ENCODE measurements around the gene RNU1-4.
"Not testable (repeated sequence)": the region's sequence is repeated elsewhere in the genome, so short reads cannot be mapped to it uniquely, and the experiment has no call there.

Gene RNU1-4

GRCh38 chr1:16747660-16748059 lies 7.3 kb downstream of the RNU1-4 start:
- H3K27me3 Mint-ChIP-seq (ENCODE audit: low read depth, poor library complexity); DNase-seq; H3K4me3 Mint-ChIP-seq; H3K9me3 Mint-ChIP-seq; H3K27ac Mint-ChIP-seq; H3K36me3 Mint-ChIP-seq (ENCODE audit: low read depth); H3K4me1 Mint-ChIP-seq: not testable (repeated sequence)

- not testable (repeated sequence) for H3K9me3 Mint-ChIP-seq; H3K27me3 Mint-ChIP-seq (ENCODE audit: low read depth, poor library complexity); DNase-seq; H3K4me1 Mint-ChIP-seq; H3K4me3 Mint-ChIP-seq; H3K36me3 Mint-ChIP-seq (ENCODE audit: low read depth)
- H3K27ac Mint-ChIP-seq = peak overlapping the region; percentile 94
These were observed 8.4 kb downstream of the RNU1-4 start for GRCh38 chr1:16748710-16749109.

- H3K27me3 Mint-ChIP-seq (ENCODE audit: low read depth, poor library complexity); H3K9me3 Mint-ChIP-seq; H3K36me3 Mint-ChIP-seq (ENCODE audit: low read depth); DNase-seq; H3K27ac Mint-ChIP-seq; H3K4me3 Mint-ChIP-seq; H3K4me1 Mint-ChIP-seq: not testable (repeated sequence)
These were observed 9.9 kb downstream of the RNU1-4 start for GRCh38 chr1:16749910-16750888.

- not testable (repeated sequence) for H3K4me1 Mint-ChIP-seq; H3K9me3 Mint-ChIP-seq; DNase-seq; H3K27me3 Mint-ChIP-seq (ENCODE audit: low read depth, poor library complexity); H3K36me3 Mint-ChIP-seq (ENCODE audit: low read depth); H3K27ac Mint-ChIP-seq; H3K4me3 Mint-ChIP-seq
These were observed 12.5 kb downstream of the RNU1-4 start for GRCh38 chr1:16752770-16753169.

GRCh38 chr1:16755385-16755784 lies 15.1 kb downstream of the RNU1-4 start:
- not testable (repeated sequence) for H3K9me3 Mint-ChIP-seq; H3K27me3 Mint-ChIP-seq (ENCODE audit: low read depth, poor library complexity); H3K4me1 Mint-ChIP-seq; H3K4me3 Mint-ChIP-seq; H3K27ac Mint-ChIP-seq; DNase-seq; H3K36me3 Mint-ChIP-seq (ENCODE audit: low read depth)

GRCh38 chr1:16755932-16756331 lies 15.6 kb downstream of the RNU1-4 start:
- H3K4me1 Mint-ChIP-seq; H3K27ac Mint-ChIP-seq; H3K27me3 Mint-ChIP-seq (ENCODE audit: low read depth, poor library complexity); H3K9me3 Mint-ChIP-seq; DNase-seq; H3K36me3 Mint-ChIP-seq (ENCODE audit: low read depth); H3K4me3 Mint-ChIP-seq: not testable (repeated sequence)

GRCh38 chr1:16757574-16757973 lies 17.3 kb downstream of the RNU1-4 start:
- H3K9me3 Mint-ChIP-seq; H3K27me3 Mint-ChIP-seq (ENCODE audit: low read depth, poor library complexity): not testable (repeated sequence)

GRCh38 chr1:16758060-16758459 lies 17.7 kb downstream of the RNU1-4 start:
- not testable (repeated sequence) for H3K4me1 Mint-ChIP-seq; H3K9me3 Mint-ChIP-seq; H3K27me3 Mint-ChIP-seq (ENCODE audit: low read depth, poor library complexity); DNase-seq; H3K36me3 Mint-ChIP-seq (ENCODE audit: low read depth); H3K4me3 Mint-ChIP-seq; H3K27ac Mint-ChIP-seq

More at GRCh38 chr1:16757574-16757973, 17.3 kb downstream of the RNU1-4 start:
- DNase-seq; H3K4me3 Mint-ChIP-seq; H3K27ac Mint-ChIP-seq; H3K4me1 Mint-ChIP-seq; H3K36me3 Mint-ChIP-seq (ENCODE audit: low read depth): not testable (repeated sequence)

GRCh38 chr1:16759041-16759493 lies 18.8 kb downstream of the RNU1-4 start:
- H3K36me3 Mint-ChIP-seq (ENCODE audit: low read depth); H3K4me1 Mint-ChIP-seq; H3K4me3 Mint-ChIP-seq; H3K9me3 Mint-ChIP-seq; H3K27ac Mint-ChIP-seq; DNase-seq; H3K27me3 Mint-ChIP-seq (ENCODE audit: low read depth, poor library complexity): not testable (repeated sequence)

- not testable (repeated sequence) for H3K36me3 Mint-ChIP-seq (ENCODE audit: low read depth); H3K4me1 Mint-ChIP-seq; H3K9me3 Mint-ChIP-seq; H3K27ac Mint-ChIP-seq; H3K4me3 Mint-ChIP-seq; DNase-seq
- peaks cover 12% of the 10 kb centered on the region for H3K27me3 Mint-ChIP-seq (ENCODE audit: low read depth, poor library complexity)
These were observed 19.5 kb downstream of the RNU1-4 start for GRCh38 chr1:16759650-16760455.

GRCh38 chr1:16760456-16760765 lies 20.1 kb downstream of the RNU1-4 start:
- not testable (repeated sequence) for H3K36me3 Mint-ChIP-seq (ENCODE audit: low read depth); DNase-seq; H3K9me3 Mint-ChIP-seq; H3K27ac Mint-ChIP-seq; H3K4me1 Mint-ChIP-seq; H3K4me3 Mint-ChIP-seq
- H3K27me3 Mint-ChIP-seq (ENCODE audit: low read depth, poor library complexity) = peaks cover 18% of the 10 kb centered on the region

GRCh38 chr1:16760801-16761200 lies 20.5 kb downstream of the RNU1-4 start:
- not testable (repeated sequence) for DNase-seq; H3K36me3 Mint-ChIP-seq (ENCODE audit: low read depth); H3K4me1 Mint-ChIP-seq; H3K4me3 Mint-ChIP-seq; H3K9me3 Mint-ChIP-seq; H3K27ac Mint-ChIP-seq
- peaks cover 21% of the 10 kb centered on the region for H3K27me3 Mint-ChIP-seq (ENCODE audit: low read depth, poor library complexity)

- not testable (repeated sequence) for H3K27ac Mint-ChIP-seq; H3K36me3 Mint-ChIP-seq (ENCODE audit: low read depth); H3K4me3 Mint-ChIP-seq; DNase-seq; H3K9me3 Mint-ChIP-seq
- peaks cover 29% of the 10 kb centered on the region for H3K27me3 Mint-ChIP-seq (ENCODE audit: low read depth, poor library complexity)
- H3K4me1 Mint-ChIP-seq = peaks cover 14% of the 10 kb centered on the region
These were observed 24.0 kb downstream of the RNU1-4 start for GRCh38 chr1:16764248-16764819.
